Cardiac fibroblast (primary cell): ENCODE results near the gene SLC27A1.
"Not testable (repeated sequence)": the region's sequence is repeated elsewhere in the genome, so short reads cannot be mapped to it uniquely, and the experiment has no call there.

ENCODE experiments used
- DNase-seq, 2 donors: peaks; one replicate each; pipeline versions ENCODE4 v3.0.0 to v3.0.0-alpha.2; 2010; ENCODE audit warnings: low read depth in 2 of 2
- H3K4me3 ChIP-seq, 2 donors: replicated peaks in 1 of 2; 1 replicate in 1 of 2; 2 replicates in 1 of 2; pipeline ENCODE4 v1.5.1; 2011; ENCODE audit warnings: low read depth in 2 of 2, low read length in 2 of 2, mild to moderate bottlenecking in 2 of 2, moderate library complexity in 1 of 2
- CTCF ChIP-seq: IDR thresholded peaks from one replicate; pipeline ENCODE4 v1.5.1; 2011; ENCODE audit warnings: low read depth, mild to moderate bottlenecking, low read length, inconsistent platforms

Gene SLC27A1

GRCh38 chr19:17497149-17497798 is 26.9 kb downstream of the SLC27A1 start:
- no peak for DNase-seq
- H3K4me3 ChIP-seq, result no peak overlapping the region
- no peak for TF ChIP-seq CTCF

GRCh38 chr19:17499025-17499424 is 28.7 kb downstream of the SLC27A1 start:
- not testable (repeated sequence) for H3K4me3 ChIP-seq, DNase-seq

- peak; percentile 78 to 85 for DNase-seq
- TF ChIP-seq CTCF, result no peak
- H3K4me3 ChIP-seq, result no peak overlapping the region
Observed at GRCh38 chr19:17499648-17500446, 29.5 kb downstream of the SLC27A1 start.

GRCh38 chr19:17500447-17501198 is 30.3 kb downstream of the SLC27A1 start:
- no peak for TF ChIP-seq CTCF
- H3K4me3 ChIP-seq, result no peak overlapping the region
- DNase-seq, result no peak

GRCh38 chr19:17503240-17503639 is 32.9 kb downstream of the SLC27A1 start:
- TF ChIP-seq CTCF, result no peak
- H3K4me3 ChIP-seq, result no peak overlapping the region

GRCh38 chr19:17504030-17504429 is 33.7 kb downstream of the SLC27A1 start:
- H3K4me3 ChIP-seq, result no peak overlapping the region
- TF ChIP-seq CTCF, result no peak
- no peak for DNase-seq

More at GRCh38 chr19:17503240-17503639, 32.9 kb downstream of the SLC27A1 start:
- no peak for DNase-seq

- TF ChIP-seq CTCF, result no peak
- DNase-seq, result no peak
- no peak overlapping the region for H3K4me3 ChIP-seq
Observed at GRCh38 chr19:17504456-17504855, 34.1 kb downstream of the SLC27A1 start.
